Sigmoid colon (tissue), 4 donors: Measurements from ENCODE around the gene WDR93.

Experiments
- EP300 ChIP-seq, 4 donors: sonication (generic); formaldehyde crosslinking; IDR thresholded peaks; one replicate each; pipeline ENCODE4 v1.6.1; 2017; ENCODE audit warnings: antibody characterized with exemption in 4 of 4
- POLR2A ChIP-seq, 2 donors: fragments of 450-650 bp; IDR thresholded peaks; one replicate each; pipeline ENCODE4 v1.6.1; 2016; ENCODE audit warnings: antibody characterized with exemption in 2 of 2, mild to moderate bottlenecking in 2 of 2, moderate library complexity in 2 of 2
- POLR2AphosphoS5 ChIP-seq, 4 donors: sonication (generic); formaldehyde crosslinking; IDR thresholded peaks; one replicate each; pipeline ENCODE4 v1.6.1; 2017; ENCODE audit warnings: antibody characterized with exemption in 4 of 4
- TF ChIP-seq, protein P1 (sequence below), 4 experiments: fragments of 450-650 bp in 3 of 4; fragments of 200-600 bp in 1 of 4; IDR thresholded peaks; one replicate each; pipeline ENCODE4 v1.5.1; 2016 to 2019; ENCODE audit warnings: antibody characterized with exemption in 4 of 4, mild to moderate bottlenecking in 3 of 4, moderate library complexity in 2 of 4

DNA sequence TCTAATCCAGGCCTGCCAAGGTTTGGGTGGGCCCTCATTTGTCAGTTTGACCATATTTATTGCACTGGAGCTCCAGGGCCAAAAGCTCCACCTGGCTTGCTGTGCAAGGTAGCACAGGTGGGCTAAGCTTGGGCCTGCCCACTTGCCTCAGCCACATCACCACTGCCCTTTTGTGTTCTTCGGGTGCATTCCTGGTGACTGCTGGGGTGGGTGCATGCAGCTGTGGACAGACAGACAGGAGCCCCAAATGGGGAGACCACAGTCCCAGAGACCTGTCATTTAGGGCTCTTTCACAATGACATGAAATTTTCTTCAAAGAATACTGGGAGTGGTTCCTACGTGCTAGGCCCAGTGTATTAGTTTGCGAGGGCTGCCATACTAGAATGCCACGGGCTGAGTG lies 88.2 kb downstream of the WDR93 start:
- TF ChIP-seq EP300 (IDR thresholded peaks at IDR 0.05) (no peak), POLR2A (IDR thresholded peaks at IDR 0.05) (no peak), POLR2AphosphoS5 (IDR thresholded peaks at IDR 0.05) (no peak)
- TF ChIP-seq, protein P1, sequence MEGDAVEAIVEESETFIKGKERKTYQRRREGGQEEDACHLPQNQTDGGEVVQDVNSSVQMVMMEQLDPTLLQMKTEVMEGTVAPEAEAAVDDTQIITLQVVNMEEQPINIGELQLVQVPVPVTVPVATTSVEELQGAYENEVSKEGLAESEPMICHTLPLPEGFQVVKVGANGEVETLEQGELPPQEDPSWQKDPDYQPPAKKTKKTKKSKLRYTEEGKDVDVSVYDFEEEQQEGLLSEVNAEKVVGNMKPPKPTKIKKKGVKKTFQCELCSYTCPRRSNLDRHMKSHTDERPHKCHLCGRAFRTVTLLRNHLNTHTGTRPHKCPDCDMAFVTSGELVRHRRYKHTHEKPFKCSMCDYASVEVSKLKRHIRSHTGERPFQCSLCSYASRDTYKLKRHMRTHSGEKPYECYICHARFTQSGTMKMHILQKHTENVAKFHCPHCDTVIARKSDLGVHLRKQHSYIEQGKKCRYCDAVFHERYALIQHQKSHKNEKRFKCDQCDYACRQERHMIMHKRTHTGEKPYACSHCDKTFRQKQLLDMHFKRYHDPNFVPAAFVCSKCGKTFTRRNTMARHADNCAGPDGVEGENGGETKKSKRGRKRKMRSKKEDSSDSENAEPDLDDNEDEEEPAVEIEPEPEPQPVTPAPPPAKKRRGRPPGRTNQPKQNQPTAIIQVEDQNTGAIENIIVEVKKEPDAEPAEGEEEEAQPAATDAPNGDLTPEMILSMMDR (IDR thresholded peaks at IDR 0.05) = no peak
